AG09309 (cell line): ENCODE results near the gene RABGAP1.

ENCODE experiments used
- DNase-seq: peaks from one replicate; pipeline ENCODE4 v3.0.0-alpha.2; 2010; ENCODE audit warnings: low read depth
- H3K4me3 ChIP-seq: 2 replicates; pipeline ENCODE4 v1.5.1; 2011; ENCODE audit warnings: mild to moderate bottlenecking, low read depth, low read length, moderate library complexity; ENCODE audit not compliant: control insufficient read depth
- TF ChIP-seq, protein P1 (sequence below): IDR thresholded peaks from 2 replicates; pipeline ENCODE4 v1.5.1; 2011; ENCODE audit warnings: mild to moderate bottlenecking, low read depth, low read length, inconsistent platforms; ENCODE audit not compliant: insufficient read depth, control insufficient read depth; ENCODE audit errors: missing control alignments

The RABGAP1 gene

GRCh38 chr9:123090198-123090896 is 149.5 kb downstream of the RABGAP1 start:
- H3K4me3 ChIP-seq: no peak overlapping the region
- TF ChIP-seq, protein P1, sequence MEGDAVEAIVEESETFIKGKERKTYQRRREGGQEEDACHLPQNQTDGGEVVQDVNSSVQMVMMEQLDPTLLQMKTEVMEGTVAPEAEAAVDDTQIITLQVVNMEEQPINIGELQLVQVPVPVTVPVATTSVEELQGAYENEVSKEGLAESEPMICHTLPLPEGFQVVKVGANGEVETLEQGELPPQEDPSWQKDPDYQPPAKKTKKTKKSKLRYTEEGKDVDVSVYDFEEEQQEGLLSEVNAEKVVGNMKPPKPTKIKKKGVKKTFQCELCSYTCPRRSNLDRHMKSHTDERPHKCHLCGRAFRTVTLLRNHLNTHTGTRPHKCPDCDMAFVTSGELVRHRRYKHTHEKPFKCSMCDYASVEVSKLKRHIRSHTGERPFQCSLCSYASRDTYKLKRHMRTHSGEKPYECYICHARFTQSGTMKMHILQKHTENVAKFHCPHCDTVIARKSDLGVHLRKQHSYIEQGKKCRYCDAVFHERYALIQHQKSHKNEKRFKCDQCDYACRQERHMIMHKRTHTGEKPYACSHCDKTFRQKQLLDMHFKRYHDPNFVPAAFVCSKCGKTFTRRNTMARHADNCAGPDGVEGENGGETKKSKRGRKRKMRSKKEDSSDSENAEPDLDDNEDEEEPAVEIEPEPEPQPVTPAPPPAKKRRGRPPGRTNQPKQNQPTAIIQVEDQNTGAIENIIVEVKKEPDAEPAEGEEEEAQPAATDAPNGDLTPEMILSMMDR: no peak
- no peak for DNase-seq

DNA sequence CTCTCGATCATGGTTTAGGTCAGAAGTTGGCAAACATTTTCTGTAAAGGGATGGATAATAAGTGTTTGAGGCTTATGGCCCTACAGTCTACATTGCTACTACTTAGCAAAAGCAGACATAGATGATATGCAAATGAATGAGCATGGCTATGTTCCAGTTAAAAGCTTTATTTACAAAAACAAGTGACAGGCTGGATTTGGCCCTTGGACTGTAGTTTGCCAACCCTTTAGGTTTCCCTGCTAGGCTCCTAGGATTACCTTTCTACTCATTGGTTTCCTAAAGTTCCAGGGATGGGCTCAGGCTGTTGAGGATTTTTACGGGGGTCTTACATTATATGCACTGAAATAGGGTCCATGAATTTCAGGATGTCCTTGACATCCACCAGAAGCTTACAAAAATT is 150.1 kb downstream of the RABGAP1 start:
- no peak overlapping the region for H3K4me3 ChIP-seq
- no peak for DNase-seq
- TF ChIP-seq, protein P1: no peak

- DNase-seq: no peak
- TF ChIP-seq, protein P1: peak; percentile 9
- H3K4me3 ChIP-seq: no peak overlapping the region
These were observed 150.6 kb downstream of the RABGAP1 start for GRCh38 chr9:123091459-123091858.

DNA sequence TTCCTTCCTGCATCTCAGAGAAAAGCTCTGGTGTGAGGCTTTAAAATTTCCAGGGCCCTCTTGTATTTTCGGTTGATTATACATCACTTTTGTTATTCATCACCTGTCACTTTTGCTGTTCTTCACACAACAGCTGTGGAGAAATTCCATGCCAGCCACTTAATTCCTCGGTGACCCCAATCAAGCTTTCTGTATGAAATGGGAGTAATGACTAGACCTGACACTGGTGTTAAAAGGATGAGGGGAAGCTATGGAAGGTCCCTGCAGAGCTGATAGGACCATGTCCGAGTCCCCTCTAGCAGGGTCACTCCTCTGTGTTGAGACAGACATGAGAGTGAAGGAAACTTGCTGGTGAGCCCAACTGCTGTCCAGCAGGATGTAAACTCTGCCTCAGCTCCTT is 152.3 kb downstream of the RABGAP1 start:
- no peak overlapping the region for H3K4me3 ChIP-seq
- TF ChIP-seq, protein P1: no peak
- no peak for DNase-seq

GRCh38 chr9:123096987-123097386 is 156.2 kb downstream of the RABGAP1 start:
- no peak for DNase-seq
- TF ChIP-seq, protein P1: no peak
- no peak overlapping the region for H3K4me3 ChIP-seq

DNA sequence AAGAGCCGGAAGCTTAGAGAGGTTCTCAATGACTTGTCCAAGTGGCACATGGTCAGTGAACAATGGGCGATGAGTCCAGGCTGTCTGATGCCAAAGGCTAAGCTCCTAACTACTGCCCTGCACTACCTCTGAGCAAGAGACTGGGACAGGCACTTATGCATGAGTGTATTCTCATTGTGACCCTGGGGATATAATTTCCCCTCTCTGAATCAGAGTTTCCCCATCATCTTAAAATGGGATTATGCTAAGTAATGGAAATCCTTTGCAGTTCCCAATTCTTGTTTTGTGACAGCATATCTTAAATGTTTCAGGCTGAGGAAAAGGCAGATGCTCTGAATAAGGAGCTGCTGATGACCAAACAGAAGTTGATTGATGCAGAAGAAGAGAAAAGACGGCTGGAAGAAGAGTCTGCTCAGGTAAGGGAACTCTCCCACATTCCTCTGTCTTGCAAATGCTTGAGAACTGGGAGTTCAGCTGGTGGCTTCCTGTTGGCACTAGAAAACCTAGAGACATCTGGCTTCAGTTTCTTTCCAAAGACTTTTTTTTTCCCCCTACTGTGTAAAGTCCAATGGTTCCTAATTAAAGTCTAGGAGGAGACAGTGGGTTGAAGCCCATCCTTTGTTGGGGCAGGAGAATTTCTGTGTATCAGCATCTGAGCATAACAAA is 156.7 kb downstream of the RABGAP1 start:
- TF ChIP-seq, protein P1: no peak
- no peak for DNase-seq
- no peak overlapping the region for H3K4me3 ChIP-seq
